ENCODE data around the gene RSPH3. TPM values are rescaled to one million over a fixed set of nuclear protein-coding genes. Genes with fewer than 3 reads are reported as not detected.

Gene RSPH3
- total and polyA plus RNA-seq, 10 of the 15 experiments (the other 5 are each of a cell fraction or from before 2014, with no cell fraction given): 0.40 to 3.5 (median 1.4) TPM

DNA sequence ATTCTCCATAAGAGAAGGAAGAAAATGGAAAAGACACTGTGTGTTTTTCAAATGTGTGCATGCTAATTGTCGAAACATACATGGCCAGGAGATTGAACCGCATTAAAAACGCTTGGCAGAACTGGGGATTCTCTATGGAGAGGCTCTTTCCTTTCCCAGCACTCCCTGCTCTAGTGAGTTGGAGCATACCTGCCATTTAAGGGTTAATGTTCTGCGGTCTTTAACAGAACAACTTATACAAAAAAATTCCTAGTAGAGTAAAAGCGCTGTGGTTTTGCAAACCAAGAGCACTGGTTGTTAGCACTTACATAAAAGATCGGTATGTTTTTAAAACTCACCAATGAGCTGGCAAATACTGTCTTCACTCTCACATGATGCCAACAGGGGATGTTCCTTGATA lies 43.2 kb upstream of the RSPH3 start:
- FAIRE-seq: no peak
- Histone ChIP-seq H2AFZ (ENCODE audit: control insufficient read depth, low read depth, low read length) (no peak overlapping the region), H3K9ac (ENCODE audit: control insufficient read depth, insufficient read depth, low read length) (no peak overlapping the region; the same call in 1 of the 2 replicates), H3K27me3 (replicated peaks in 1 of 2; ENCODE audit: control insufficient read depth in 2 of 2, insufficient read depth in 2 of 2, low read length in 1 of 2) (no peaks in the 10 kb centered on the region), H3K36me3 (ENCODE audit: control insufficient read depth in 2 of 2, insufficient read depth in 2 of 2, low read length in 1 of 2) (peaks cover 7 to 8% of the 10 kb centered on the region in 2 experiments; a peak in 3 of 4 replicates), H3K79me2 (ENCODE audit: control insufficient read depth, insufficient read depth, low read length) (peaks cover 2% of the 10 kb centered on the region; the same call in 1 of the 2 replicates), H3K27ac (ENCODE audit: control insufficient read depth, insufficient read depth) (no peak overlapping the region; the same call in 1 of the 2 replicates), H3K4me1 (ENCODE audit: control insufficient read depth, insufficient read depth, low read length) (peaks cover 37% of the 10 kb centered on the region), H3K9me3 (replicated peaks; ENCODE audit: control insufficient read depth, insufficient read depth, low read length) (no peaks in the 10 kb centered on the region; the same call in 1 of the 3 replicates), H3K4me2 (ENCODE audit: control insufficient read depth, insufficient read depth) (peak overlapping the region; percentile 75), H3K4me3 (peak overlapping the region; percentile 60; the same call in 1 of the 2 replicates), H4K20me1 (ENCODE audit: control insufficient read depth, insufficient read depth) (no peaks in the 10 kb centered on the region)
- BruUV-seq (replicated peaks): no TSS peak
- WGBS (ENCODE audit: insufficient coverage, insufficient replicate concordance, low lambda C conversion rate, missing lambda C conversion rate): 2% methylated on average over 6 of the region's 6 CpGs
- CTCF ChIA-PET: interaction anchor here (0.8 to 16.7 kb wide), 17 partner anchors 9 to 91 kb away, joined by 3 to 481 read pairs (median 13); no protein-coding TSS in a partner anchor
- RAD21 ChIA-PET (ENCODE audit: unreplicated experiment): interaction anchor here (0.7 to 9.6 kb wide), 20 partner anchors 11 to 102 kb away, joined by 3 to 298 read pairs (median 8); partner anchors contain the start of gene RSPH3
- POLR2A ChIA-PET: interaction anchor here (0.5 to 5.5 kb wide), 14 partner anchors 13 to 92 kb away, joined by 3 to 79 read pairs (median 10); no protein-coding TSS in a partner anchor
- in situ Hi-C loops (cut with MboI) (loop anchor here (5.0 kb wide), 1 partner anchor 64 kb away; no protein-coding TSS in a partner anchor), intact Hi-C loops (cut with micrococcal nuclease; ENCODE audit: unreplicated experiment) (loop anchor here (10.0 kb wide), 1 partner anchor 932 kb away; no protein-coding TSS in a partner anchor)
- TF ChIP-seq TCF3 (IDR thresholded peaks at IDR 0.05; ENCODE audit: borderline replicate concordance, insufficient read depth, low read depth, low read length) (no peak), EP300 (IDR thresholded peaks at IDR 0.05; ENCODE audit: borderline replicate concordance in 1 of 2, control insufficient read depth in 1 of 2, low read depth in 2 of 2, low read length in 2 of 2) (0 out of 4 replicates have a peak, but pooled peaks of 1 of the 2 experiments have one; percentile 14), RUNX3 (IDR thresholded peaks at IDR 0.05; ENCODE audit: low read length) (peak; percentile 20; the same call in 1 of the 2 replicates), CBFB (IDR thresholded peaks at IDR 0.05; ENCODE audit: low read depth) (no peak)
- ATAC-seq: no peak
- DNase-seq (ENCODE audit: low read depth, low spot score): no peak
- SMC1A ChIA-PET (ENCODE audit: uncharacterized antibody, unreplicated experiment): interaction anchor here (0.9 to 14.9 kb wide), 16 partner anchors 9 to 92 kb away, joined by 3 to 415 read pairs (median 10); no protein-coding TSS in a partner anchor

DNA sequence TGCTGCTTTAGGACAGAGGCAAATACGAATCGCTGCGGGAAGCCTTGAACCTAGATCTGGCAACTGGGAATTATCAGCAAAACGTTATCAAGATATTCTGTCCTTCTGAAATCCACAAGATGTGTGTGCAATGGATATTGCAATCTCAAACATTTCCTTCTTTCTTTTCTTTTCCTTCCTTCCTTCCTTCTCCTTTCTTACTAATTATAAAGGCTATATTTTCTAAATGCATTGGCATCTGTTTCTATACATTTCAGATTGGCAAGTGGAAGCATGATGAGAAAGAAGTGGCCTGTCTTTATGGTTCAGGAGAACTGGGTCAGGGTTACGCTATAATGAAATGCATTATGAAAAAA lies 42.8 kb upstream of the RSPH3 start:
- POLR2A ChIA-PET: interaction anchor here (0.6 to 5.5 kb wide), 2 partner anchors 34 to 64 kb away, joined by 3 to 79 read pairs; no protein-coding TSS in a partner anchor
- peaks cover 2% of the 10 kb centered on the region; the same call in 1 of the 2 replicates for H3K79me2 ChIP-seq (ENCODE audit: control insufficient read depth, insufficient read depth, low read length)
- no peak for TF ChIP-seq FOS (IDR thresholded peaks at IDR 0.05; ENCODE audit: borderline replicate concordance, extremely low read depth, insufficient read length)
- TF ChIP-seq SUZ12 (IDR thresholded peaks at IDR 0.05; ENCODE audit: unreplicated experiment): no peak
- no peak for TF ChIP-seq RAD51 (IDR thresholded peaks at IDR 0.05)
- TF ChIP-seq, protein P1, sequence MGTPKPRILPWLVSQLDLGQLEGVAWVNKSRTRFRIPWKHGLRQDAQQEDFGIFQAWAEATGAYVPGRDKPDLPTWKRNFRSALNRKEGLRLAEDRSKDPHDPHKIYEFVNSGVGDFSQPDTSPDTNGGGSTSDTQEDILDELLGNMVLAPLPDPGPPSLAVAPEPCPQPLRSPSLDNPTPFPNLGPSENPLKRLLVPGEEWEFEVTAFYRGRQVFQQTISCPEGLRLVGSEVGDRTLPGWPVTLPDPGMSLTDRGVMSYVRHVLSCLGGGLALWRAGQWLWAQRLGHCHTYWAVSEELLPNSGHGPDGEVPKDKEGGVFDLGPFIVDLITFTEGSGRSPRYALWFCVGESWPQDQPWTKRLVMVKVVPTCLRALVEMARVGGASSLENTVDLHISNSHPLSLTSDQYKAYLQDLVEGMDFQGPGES (IDR thresholded peaks at IDR 0.05): no peak
- TF ChIP-seq NFYB (IDR thresholded peaks at IDR 0.05; ENCODE audit: insufficient read depth, low read depth, low read length): no peak
- TF ChIP-seq NRF1 (conservative IDR thresholded peaks at IDR 0.05; ENCODE audit: low read depth, low read length): no peak
- TF ChIP-seq CBX3 (IDR thresholded peaks at IDR 0.05; ENCODE audit: borderline replicate concordance, low read depth): no peak
- 0 out of 2 replicates have a peak, but pooled peaks have one; percentile 21 for TF ChIP-seq CBX5 (IDR thresholded peaks at IDR 0.05; ENCODE audit: low read depth)
- no peak for TF ChIP-seq IRF4 (IDR thresholded peaks at IDR 0.05; ENCODE audit: low read depth, low read length)
- no peak for TF ChIP-seq YBX1 (IDR thresholded peaks at IDR 0.05)
- TF ChIP-seq NR2F1 (conservative IDR thresholded peaks at IDR 0.05): no peak

More for the DNA sequence above, 42.8 kb upstream of the RSPH3 start:
- H3K27me3 ChIP-seq (replicated peaks in 1 of 2; ENCODE audit: control insufficient read depth in 2 of 2, insufficient read depth in 2 of 2, low read length in 1 of 2): no peaks in the 10 kb centered on the region
- H3K9ac ChIP-seq (ENCODE audit: control insufficient read depth, insufficient read depth, low read length): no peak overlapping the region
- H3K4me1 ChIP-seq (ENCODE audit: control insufficient read depth, insufficient read depth, low read length): peaks cover 41% of the 10 kb centered on the region
- WGBS (ENCODE audit: insufficient coverage, insufficient replicate concordance, low lambda C conversion rate, missing lambda C conversion rate): 2% methylated on average over 5 of the region's 5 CpGs
- H3K4me3 ChIP-seq: peak overlapping the region; percentile 60; the same call in 1 of the 2 replicates
- ChIA-PET RAD21 (ENCODE audit: unreplicated experiment) (interaction anchor here (1.2 to 9.6 kb wide), 11 partner anchors 10 to 103 kb away, joined by 3 to 298 read pairs (median 13); partner anchors contain the start of gene RSPH3), SMC1A (ENCODE audit: uncharacterized antibody, unreplicated experiment) (interaction anchor here (0.7 to 14.9 kb wide), 15 partner anchors 10 to 93 kb away, joined by 3 to 415 read pairs (median 9); partner anchors contain the start of gene RSPH3), CTCF (interaction anchor here (0.8 to 16.7 kb wide), 12 partner anchors 10 to 92 kb away, joined by 3 to 481 read pairs (median 14); partner anchors contain the start of gene RSPH3)
- H3K36me3 ChIP-seq (ENCODE audit: control insufficient read depth in 2 of 2, insufficient read depth in 2 of 2, low read length in 1 of 2): peaks cover 8 to 10% of the 10 kb centered on the region in 2 experiments; a peak in 3 of 4 replicates
- peak overlapping the region; percentile 59; the same call in 1 of the 2 replicates for H3K27ac ChIP-seq (ENCODE audit: control insufficient read depth, insufficient read depth)
- BruUV-seq (replicated peaks): TSS peak; percentile 69
- intact Hi-C loops (cut with micrococcal nuclease; ENCODE audit: unreplicated experiment): loop anchor here (1.0 to 10.0 kb wide), 4 partner anchors 35 to 932 kb away; no protein-coding TSS in a partner anchor
- H3K9me3 ChIP-seq (replicated peaks; ENCODE audit: control insufficient read depth, insufficient read depth, low read length): no peaks in the 10 kb centered on the region; the same call in 1 of the 3 replicates
- FAIRE-seq (no peak), ATAC-seq (no peak), DNase-seq (ENCODE audit: low read depth, low spot score) (no peak)
- H2AFZ ChIP-seq (ENCODE audit: control insufficient read depth, low read depth, low read length): no peak overlapping the region
- no peaks in the 10 kb centered on the region for H4K20me1 ChIP-seq (ENCODE audit: control insufficient read depth, insufficient read depth)
- H3K4me2 ChIP-seq (ENCODE audit: control insufficient read depth, insufficient read depth): peak overlapping the region; percentile 75
- in situ Hi-C loops (cut with MboI): loop anchor here (5.0 kb wide), 1 partner anchor 64 kb away; no protein-coding TSS in a partner anchor

All from GM12878 (cell line).